Nephron progenitor cell (in vitro differentiated cells): Measurements from ENCODE around the gene LHPP.

Experiments used
- DNase-seq: peaks from one replicate; pipeline ENCODE4 v3.0.0; 2021
- H3K27ac Mint-ChIP-seq: 2 replicates; pipeline ENCODE4 v1.8.0; 2021; ENCODE audit warnings: mild to moderate bottlenecking, moderate library complexity, mixed read lengths
- H3K27me3 Mint-ChIP-seq: 2 replicates; pipeline ENCODE4 v1.8.0; 2021; ENCODE audit warnings: mild to moderate bottlenecking, low read depth, mixed read lengths; ENCODE audit not compliant: poor library complexity
- H3K36me3 Mint-ChIP-seq: 2 replicates; pipeline ENCODE4 v1.8.0; 2021; ENCODE audit warnings: low read depth, mixed read lengths
- H3K4me1 Mint-ChIP-seq: 2 replicates; pipeline ENCODE4 v1.8.0; 2021; ENCODE audit warnings: mixed read lengths
- H3K4me3 Mint-ChIP-seq: 2 replicates; pipeline ENCODE4 v1.8.0; 2021; ENCODE audit warnings: mild to moderate bottlenecking, moderate library complexity, mixed read lengths
- H3K9me3 Mint-ChIP-seq: 2 replicates; pipeline ENCODE4 v1.8.0; 2021; ENCODE audit warnings: mild to moderate bottlenecking, moderate library complexity, mixed read lengths
- TF ChIP-seq, protein P1 (sequence below): fragments of 200-600 bp; sonication (generic); IDR thresholded peaks from 2 replicates; pipeline ENCODE4 v1.5.0; 2021; ENCODE audit warnings: antibody characterized with exemption

LHPP gene

DNA sequence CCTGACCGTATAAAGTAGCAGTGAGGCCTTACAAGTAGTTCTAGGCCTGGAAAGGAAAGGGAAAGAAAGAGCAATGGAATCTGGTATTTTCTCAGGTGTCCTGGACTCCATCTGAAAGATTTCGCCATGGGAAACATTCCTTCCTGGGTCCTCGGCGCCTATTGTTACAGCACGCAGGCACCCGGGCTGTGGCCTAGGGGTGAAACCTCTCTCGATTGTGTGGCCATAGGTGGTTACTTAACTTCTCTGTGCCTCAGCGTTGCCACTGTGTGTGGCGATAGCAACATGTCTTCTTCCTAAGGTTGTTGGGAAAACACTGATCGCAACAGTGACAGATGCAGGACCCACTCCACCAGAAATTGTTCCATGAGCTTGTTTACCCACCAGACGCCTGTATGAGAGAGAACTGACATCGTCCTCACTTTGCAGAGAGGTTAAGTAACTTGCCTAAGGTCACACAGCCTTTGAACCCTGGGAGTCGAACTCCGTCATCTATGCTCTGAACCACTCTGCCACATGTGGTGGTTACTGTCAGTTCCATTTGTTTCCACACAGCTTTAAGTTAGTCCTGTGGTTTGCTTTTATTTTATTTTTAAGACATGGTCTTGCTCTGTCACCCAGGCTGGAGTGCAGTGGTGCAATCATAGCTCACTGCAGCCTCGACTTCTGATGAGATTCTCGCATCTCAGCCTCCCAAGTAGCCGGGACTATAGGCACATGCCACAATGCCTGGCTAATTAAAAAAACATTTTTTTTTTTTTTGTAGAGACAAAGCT is 73.4 kb downstream of the LHPP start:
- Mint-ChIP-seq H3K36me3 (no peaks in the 10 kb centered on the region), H3K27me3 (no peaks in the 10 kb centered on the region), H3K4me3 (no peak overlapping the region), H3K4me1 (peaks cover 29% of the 10 kb centered on the region), H3K9me3 (no peaks in the 10 kb centered on the region), H3K27ac (no peak overlapping the region)
- no peak for DNase-seq
- TF ChIP-seq, protein P1, sequence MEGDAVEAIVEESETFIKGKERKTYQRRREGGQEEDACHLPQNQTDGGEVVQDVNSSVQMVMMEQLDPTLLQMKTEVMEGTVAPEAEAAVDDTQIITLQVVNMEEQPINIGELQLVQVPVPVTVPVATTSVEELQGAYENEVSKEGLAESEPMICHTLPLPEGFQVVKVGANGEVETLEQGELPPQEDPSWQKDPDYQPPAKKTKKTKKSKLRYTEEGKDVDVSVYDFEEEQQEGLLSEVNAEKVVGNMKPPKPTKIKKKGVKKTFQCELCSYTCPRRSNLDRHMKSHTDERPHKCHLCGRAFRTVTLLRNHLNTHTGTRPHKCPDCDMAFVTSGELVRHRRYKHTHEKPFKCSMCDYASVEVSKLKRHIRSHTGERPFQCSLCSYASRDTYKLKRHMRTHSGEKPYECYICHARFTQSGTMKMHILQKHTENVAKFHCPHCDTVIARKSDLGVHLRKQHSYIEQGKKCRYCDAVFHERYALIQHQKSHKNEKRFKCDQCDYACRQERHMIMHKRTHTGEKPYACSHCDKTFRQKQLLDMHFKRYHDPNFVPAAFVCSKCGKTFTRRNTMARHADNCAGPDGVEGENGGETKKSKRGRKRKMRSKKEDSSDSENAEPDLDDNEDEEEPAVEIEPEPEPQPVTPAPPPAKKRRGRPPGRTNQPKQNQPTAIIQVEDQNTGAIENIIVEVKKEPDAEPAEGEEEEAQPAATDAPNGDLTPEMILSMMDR: no peak

DNA sequence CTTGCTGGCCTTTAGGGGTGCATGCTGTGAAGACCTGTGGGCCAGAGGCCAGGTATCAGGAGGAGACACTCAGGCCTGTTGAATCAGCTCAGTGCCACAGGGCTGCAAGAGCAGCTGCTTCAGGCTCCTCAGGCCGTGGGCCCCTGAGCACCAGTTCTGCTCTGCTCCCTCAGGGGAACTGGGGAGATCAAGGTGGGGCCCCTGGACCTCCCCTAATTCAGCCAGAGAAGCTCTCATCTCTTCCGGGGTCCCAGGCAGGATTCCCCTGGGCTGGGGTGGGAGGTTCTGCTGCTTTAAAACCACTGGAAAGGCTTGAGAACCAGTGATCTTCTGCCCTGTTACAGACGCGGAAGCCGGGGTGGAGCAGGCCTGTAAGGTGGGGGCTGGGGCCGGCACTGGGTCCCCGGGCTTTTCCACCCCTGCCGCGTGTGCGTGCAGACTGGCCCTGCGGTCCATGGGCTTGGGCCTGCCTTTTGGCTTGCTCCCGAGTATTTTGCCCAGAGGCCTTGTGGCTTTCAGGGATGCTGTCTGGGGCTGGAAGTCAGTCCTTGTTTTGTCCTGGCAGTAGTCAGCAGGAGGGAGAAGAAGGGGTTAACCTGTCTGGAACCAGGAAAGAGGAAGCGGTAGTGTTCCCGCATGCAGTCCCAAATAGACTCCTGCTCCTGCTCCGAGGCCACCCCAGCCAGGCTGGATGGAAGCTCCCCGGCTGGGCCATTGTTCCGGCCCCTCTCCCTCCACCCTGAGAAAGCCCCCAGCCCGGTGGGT is 74.3 kb downstream of the LHPP start:
- no peaks in the 10 kb centered on the region for H3K27me3 Mint-ChIP-seq
- H3K9me3 Mint-ChIP-seq: no peaks in the 10 kb centered on the region
- H3K27ac Mint-ChIP-seq: no peak overlapping the region
- H3K36me3 Mint-ChIP-seq: no peaks in the 10 kb centered on the region
- TF ChIP-seq, protein P1: no peak
- DNase-seq: no peak
- H3K4me1 Mint-ChIP-seq: peaks cover 24% of the 10 kb centered on the region
- H3K4me3 Mint-ChIP-seq: no peak overlapping the region

DNA sequence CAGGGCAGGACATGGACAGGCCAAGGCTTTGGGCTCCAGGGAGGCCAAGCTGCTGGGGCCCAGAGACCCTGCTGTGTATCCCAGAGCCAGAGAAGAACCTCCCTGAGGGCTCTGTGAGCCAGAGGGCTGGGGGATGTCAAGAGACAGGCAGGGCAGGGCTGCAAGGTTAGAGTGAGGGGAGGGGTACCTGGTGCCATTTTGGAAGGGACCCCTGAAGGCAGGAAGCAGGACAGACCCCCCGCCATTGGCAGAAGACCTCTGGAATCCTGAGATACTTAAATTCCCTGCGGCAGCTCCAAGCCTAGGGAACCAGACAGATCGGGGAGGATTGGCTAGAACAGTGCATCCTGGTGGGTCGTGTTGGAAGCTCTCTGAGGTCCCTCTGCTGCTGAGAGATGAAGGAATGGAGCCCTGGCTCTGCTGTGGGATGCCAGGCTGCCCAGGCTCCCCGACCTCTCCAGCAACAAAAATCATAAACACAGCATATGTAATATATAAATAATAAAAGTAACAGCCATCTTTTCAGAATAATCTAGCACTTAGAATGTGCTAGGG is 75.0 kb downstream of the LHPP start:
- TF ChIP-seq, protein P1: no peak
- no peaks in the 10 kb centered on the region for H3K9me3 Mint-ChIP-seq
- no peak overlapping the region for H3K4me3 Mint-ChIP-seq
- peaks cover 24% of the 10 kb centered on the region for H3K4me1 Mint-ChIP-seq
- no peaks in the 10 kb centered on the region for H3K36me3 Mint-ChIP-seq
- H3K27ac Mint-ChIP-seq: no peak overlapping the region
- no peaks in the 10 kb centered on the region for H3K27me3 Mint-ChIP-seq
- no peak for DNase-seq

DNA sequence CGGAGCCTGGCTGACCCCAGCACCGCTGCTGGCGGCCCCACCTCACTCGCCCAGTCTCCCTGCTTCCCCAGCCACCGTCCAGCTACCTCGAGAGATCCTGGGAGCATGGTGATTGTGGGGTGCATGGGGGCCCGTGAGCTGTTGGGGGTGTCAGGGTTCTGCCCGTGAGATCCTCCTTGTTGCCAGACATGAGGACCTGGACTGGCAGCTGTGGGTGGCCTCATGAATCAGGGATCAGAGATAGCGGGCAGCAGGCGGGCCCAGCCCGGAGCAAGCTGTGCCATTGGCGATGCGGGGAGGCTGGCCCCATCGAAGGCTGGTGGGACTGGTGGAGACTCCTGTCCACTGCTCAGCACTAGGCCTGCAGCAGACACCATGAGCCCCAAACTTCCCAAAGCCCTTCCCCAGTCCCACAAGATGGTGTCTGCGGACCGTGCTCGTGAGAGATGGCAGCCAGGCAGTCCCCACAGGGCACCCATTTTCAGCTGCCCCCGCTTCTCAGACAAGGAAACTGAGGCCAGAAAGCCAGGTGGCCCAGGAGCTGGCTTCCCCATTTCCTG is 75.6 kb downstream of the LHPP start:
- Mint-ChIP-seq H3K9me3 (no peaks in the 10 kb centered on the region), H3K4me1 (peaks cover 24% of the 10 kb centered on the region), H3K27me3 (no peaks in the 10 kb centered on the region), H3K4me3 (no peak overlapping the region), H3K36me3 (no peaks in the 10 kb centered on the region), H3K27ac (no peak overlapping the region)
- no peak for DNase-seq
- TF ChIP-seq, protein P1: no peak

DNA sequence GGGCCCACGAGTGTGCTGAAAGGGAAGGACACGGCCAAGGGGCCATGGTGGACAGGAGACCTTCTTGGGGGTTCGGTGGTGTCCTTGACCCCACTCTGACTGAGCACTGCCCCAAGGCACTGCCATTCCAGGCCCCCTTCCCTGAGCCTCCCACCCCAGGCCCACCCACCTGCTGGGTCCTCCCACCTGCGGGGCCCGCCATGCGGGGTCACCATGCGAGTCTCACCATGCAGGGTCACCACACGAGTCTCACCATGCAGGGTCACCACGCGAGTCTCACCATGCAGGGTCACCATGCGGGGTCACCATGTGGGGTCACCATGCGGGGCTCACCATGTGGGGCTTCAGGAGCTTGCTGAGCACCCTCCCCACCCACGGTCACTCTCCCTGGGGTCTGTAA is 76.3 kb downstream of the LHPP start:
- no peak for DNase-seq
- Mint-ChIP-seq H3K4me3 (no peak overlapping the region), H3K9me3 (no peaks in the 10 kb centered on the region), H3K27me3 (no peaks in the 10 kb centered on the region), H3K27ac (no peak overlapping the region), H3K36me3 (no peaks in the 10 kb centered on the region), H3K4me1 (peaks cover 24% of the 10 kb centered on the region)
- TF ChIP-seq, protein P1: no peak
